Fibroblast of lung (primary cell): ENCODE results near the gene XXYLT1. TPM values are rescaled to one million over a fixed set of nuclear protein-coding genes. Genes with fewer than 3 reads are reported as not detected.

Source experiments
- DNase-seq, 2 donors: peaks; one replicate each; pipeline versions ENCODE4 v3.0.0 to v3.0.0-alpha.2; 2010; ENCODE audit warnings: low read depth in 2 of 2
- H2AFZ ChIP-seq: 2 replicates; pipeline ENCODE4 v1.5.1; 2012; ENCODE audit warnings: low read length, control low read depth, inconsistent platforms
- H3K27ac ChIP-seq: 2 replicates; pipeline ENCODE4 v1.5.1; 2011; ENCODE audit warnings: low read length, control low read depth; ENCODE audit not compliant: insufficient read depth
- H3K27me3 ChIP-seq: 2 replicates; pipeline ENCODE4 v1.5.1; 2011; ENCODE audit warnings: mild to moderate bottlenecking, low read length; ENCODE audit not compliant: control insufficient read depth, insufficient read depth
- H3K36me3 ChIP-seq: 2 replicates; pipeline ENCODE4 v1.5.1; 2011; ENCODE audit warnings: low read length; ENCODE audit not compliant: control insufficient read depth, insufficient read depth
- H3K4me1 ChIP-seq: 2 replicates; pipeline ENCODE4 v1.5.1; 2011; ENCODE audit warnings: low read length; ENCODE audit not compliant: control insufficient read depth, insufficient read depth; ENCODE audit errors: extremely low read depth
- H3K4me2 ChIP-seq: 2 replicates; pipeline ENCODE4 v1.5.1; 2011; ENCODE audit warnings: low read length, control low read depth; ENCODE audit not compliant: insufficient read depth; ENCODE audit errors: extremely low read depth
- H3K4me3 ChIP-seq, 4 experiments: fragments of 200-600 bp in 1 of 4; sonication (generic) in 1 of 4; replicated peaks in 1 of 4; 2 replicates each; pipeline ENCODE4 v1.5.1; 2011 to 2016; ENCODE audit warnings: low read length in 4 of 4, low read depth in 3 of 4, mild to moderate bottlenecking in 3 of 4, control low read depth in 2 of 4, inconsistent platforms in 1 of 4, mixed read lengths in 1 of 4; ENCODE audit not compliant: insufficient read depth in 1 of 4; ENCODE audit errors: control extremely low read depth in 1 of 4
- H3K79me2 ChIP-seq: 2 replicates; pipeline ENCODE4 v1.5.1; 2012; ENCODE audit warnings: mild to moderate bottlenecking, low read length, inconsistent platforms; ENCODE audit not compliant: control insufficient read depth, insufficient read depth
- H3K9ac ChIP-seq: 2 replicates; pipeline ENCODE4 v1.5.1; 2011; ENCODE audit warnings: mild to moderate bottlenecking, low read length, control low read depth; ENCODE audit not compliant: insufficient read depth
- H3K9me3 ChIP-seq: 2 replicates; pipeline ENCODE4 v1.5.1; 2012; ENCODE audit warnings: low read depth, low read length; ENCODE audit not compliant: control insufficient read depth, insufficient read depth
- H4K20me1 ChIP-seq: 2 replicates; pipeline ENCODE4 v1.5.1; 2011; ENCODE audit warnings: low read length; ENCODE audit not compliant: control insufficient read depth, insufficient read depth; ENCODE audit errors: extremely low read depth
- EZH2 ChIP-seq: IDR thresholded peaks from 2 replicates; pipeline ENCODE4 v1.5.1; 2012; ENCODE audit warnings: low read length, control low read depth, mild to moderate bottlenecking; ENCODE audit errors: missing control alignments
- polyA plus RNA-seq, 2 donors: library from polyadenylated mRNA; depleted of rRNA in 1 of 2; stranded (reverse) in 1 of 2; unstranded in 1 of 2; fragments of >200 nt; gene quantifications; 2 replicates each; pipeline ENCODE4 v1.2.1, GENCODE V29; 2011 to 2012; ENCODE audit warnings: missing spikeins in 1 of 2
- total RNA-seq: library from RNA; depleted of rRNA; stranded (reverse); fragments of >200 nt; gene quantifications from 2 replicates; pipeline ENCODE4 v1.2.1, GENCODE V29; 2014
- TF ChIP-seq, protein P1 (sequence below), 2 donors: IDR thresholded peaks in 1 of 2; conservative IDR thresholded peaks in 1 of 2; 1 replicate in 1 of 2; 2 replicates in 1 of 2; pipeline ENCODE4 v1.5.1; 2011 to 2012; ENCODE audit warnings: low read length in 2 of 2, control low read depth in 1 of 2, inconsistent platforms in 1 of 2, low read depth in 1 of 2, mild to moderate bottlenecking in 1 of 2

Gene XXYLT1
- total and polyA plus RNA-seq, 2 donors (not counting 1 experiment from before 2014, with no cell fraction given) = 12.4 to 18.5 TPM

- Histone ChIP-seq H3K9ac (no peak overlapping the region), H3K27ac (no peak overlapping the region), H3K36me3 (no peaks in the 10 kb centered on the region), H3K9me3 (no peaks in the 10 kb centered on the region), H3K27me3 (no peaks in the 10 kb centered on the region), H3K4me3 (no peak overlapping the region), H3K4me2 (no peak overlapping the region), H3K4me1 (peaks cover 7% of the 10 kb centered on the region), H3K79me2 (no peaks in the 10 kb centered on the region), H4K20me1 (no peaks in the 10 kb centered on the region), H2AFZ (no peak overlapping the region)
- no peak for DNase-seq
- TF ChIP-seq EZH2 = no peak
- TF ChIP-seq, protein P1, sequence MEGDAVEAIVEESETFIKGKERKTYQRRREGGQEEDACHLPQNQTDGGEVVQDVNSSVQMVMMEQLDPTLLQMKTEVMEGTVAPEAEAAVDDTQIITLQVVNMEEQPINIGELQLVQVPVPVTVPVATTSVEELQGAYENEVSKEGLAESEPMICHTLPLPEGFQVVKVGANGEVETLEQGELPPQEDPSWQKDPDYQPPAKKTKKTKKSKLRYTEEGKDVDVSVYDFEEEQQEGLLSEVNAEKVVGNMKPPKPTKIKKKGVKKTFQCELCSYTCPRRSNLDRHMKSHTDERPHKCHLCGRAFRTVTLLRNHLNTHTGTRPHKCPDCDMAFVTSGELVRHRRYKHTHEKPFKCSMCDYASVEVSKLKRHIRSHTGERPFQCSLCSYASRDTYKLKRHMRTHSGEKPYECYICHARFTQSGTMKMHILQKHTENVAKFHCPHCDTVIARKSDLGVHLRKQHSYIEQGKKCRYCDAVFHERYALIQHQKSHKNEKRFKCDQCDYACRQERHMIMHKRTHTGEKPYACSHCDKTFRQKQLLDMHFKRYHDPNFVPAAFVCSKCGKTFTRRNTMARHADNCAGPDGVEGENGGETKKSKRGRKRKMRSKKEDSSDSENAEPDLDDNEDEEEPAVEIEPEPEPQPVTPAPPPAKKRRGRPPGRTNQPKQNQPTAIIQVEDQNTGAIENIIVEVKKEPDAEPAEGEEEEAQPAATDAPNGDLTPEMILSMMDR (conservative IDR thresholded peaks at IDR 0.05 in 1 of 2, IDR thresholded peaks at IDR 0.05 in 1 of 2; ENCODE audit: low read depth in 1 of 2, low read length in 2 of 2) = no peak
Measured at GRCh38 chr3:195098741-195099525, 172.0 kb downstream of the XXYLT1 start.

- TF ChIP-seq, protein P1 (conservative IDR thresholded peaks at IDR 0.05 in 1 of 2, IDR thresholded peaks at IDR 0.05 in 1 of 2; ENCODE audit: low read depth in 1 of 2, low read length in 2 of 2) = no peak
- TF ChIP-seq EZH2 = no peak
- Histone ChIP-seq H4K20me1 (no peaks in the 10 kb centered on the region), H3K4me3 (no peak overlapping the region), H2AFZ (no peak overlapping the region), H3K79me2 (no peaks in the 10 kb centered on the region), H3K36me3 (no peaks in the 10 kb centered on the region), H3K4me1 (peaks cover 5% of the 10 kb centered on the region), H3K27me3 (no peaks in the 10 kb centered on the region), H3K4me2 (no peak overlapping the region), H3K9ac (no peak overlapping the region), H3K27ac (no peak overlapping the region), H3K9me3 (no peaks in the 10 kb centered on the region)
- peak in 1 of 2 donors; percentile 55 for DNase-seq
Measured at GRCh38 chr3:195097331-195098255, 173.4 kb downstream of the XXYLT1 start.
